H1 (cell line): ENCODE measurements around the gene ZC3H7B. TPM values are rescaled to one million over a fixed set of nuclear protein-coding genes. Genes with fewer than 3 reads are reported as not detected.

Source experiments
- CTCF ChIA-PET: fragments of 300-600 bp; sonication (Branson Sonifier 250); formaldehyde crosslinking; loops from one replicate; lab custom pipeline; 2021; ENCODE audit not compliant: partially characterized antibody; lab: Charles Lee
- POLR2A ChIA-PET: fragments of 300-600 bp; sonication (Branson Sonifier 250); formaldehyde crosslinking; loops from one replicate; lab custom pipeline; 2021; ENCODE audit warnings: inconsistent platforms; ENCODE audit not compliant: partially characterized antibody; lab: Charles Lee
- DNase-seq, 2 experiments: peaks; one replicate each; pipeline versions ENCODE4 v3.0.0 to v3.0.0-alpha.2; 2010 to 2022; ENCODE audit warnings: low spot score in 2 of 2, low read depth in 1 of 2, mixed read lengths in 1 of 2
- FAIRE-seq: peaks from 2 replicates; lab custom pipeline; 2011; peaks lifted over from hg19 to GRCh38; lab: Jason Lieb, UNC
- H2AFZ ChIP-seq: 2 replicates; pipeline ENCODE4 v1.8.1; 2012; ENCODE audit warnings: low read length, inconsistent platforms
- H2AK5ac ChIP-seq: 2 replicates; pipeline ENCODE4 v1.6.1; 2013; ENCODE audit warnings: low read depth, low read length
- H2BK120ac ChIP-seq: replicated peaks from 2 replicates; pipeline ENCODE3; 2013; ENCODE audit warnings: low read depth, low read length, inconsistent platforms
- H2BK12ac ChIP-seq: 2 replicates; pipeline ENCODE4 v1.6.1; 2013; ENCODE audit warnings: low read depth, low read length
- H2BK15ac ChIP-seq: 2 replicates; pipeline ENCODE4 v1.6.1; 2013; ENCODE audit warnings: low read length
- H2BK20ac ChIP-seq: 2 replicates; pipeline ENCODE4 v1.6.1; 2013; ENCODE audit warnings: low read length
- H2BK5ac ChIP-seq: 2 replicates; pipeline ENCODE4 v1.6.1; 2013; ENCODE audit warnings: low read depth, low read length
- H3K14ac ChIP-seq: 2 replicates; pipeline ENCODE4 v1.6.1; 2013; ENCODE audit warnings: inconsistent platforms; ENCODE audit not compliant: insufficient read length
- H3K18ac ChIP-seq: 2 replicates; pipeline ENCODE4 v1.6.1; 2013; ENCODE audit warnings: low read length; ENCODE audit errors: extremely low read depth
- H3K23ac ChIP-seq: 2 replicates; pipeline ENCODE4 v1.6.1; 2013; ENCODE audit warnings: inconsistent platforms; ENCODE audit not compliant: insufficient read length
- H3K23me2 ChIP-seq: 2 replicates; pipeline ENCODE4 v1.6.1; 2013; ENCODE audit warnings: low read depth, low read length
- H3K27ac ChIP-seq: 2 replicates; pipeline ENCODE4 v1.6.1; 2011; ENCODE audit warnings: low read depth, low read length, inconsistent platforms
- H3K27me3 ChIP-seq, 4 experiments: replicated peaks in 1 of 4; 1 replicate in 1 of 4; 2 replicates in 3 of 4; pipeline versions ENCODE4 v1.6.1 to v1.8.1; 2011 to 2013; ENCODE audit warnings: low read length in 3 of 4, mild to moderate bottlenecking in 3 of 4, inconsistent platforms in 2 of 4, mixed read lengths in 2 of 4, moderate library complexity in 1 of 4; ENCODE audit not compliant: control insufficient read depth in 3 of 4, insufficient read depth in 3 of 4; ENCODE audit errors: extremely low read depth in 1 of 4
- H3K36me3 ChIP-seq, 4 experiments: 2 replicates each; pipeline versions ENCODE4 v1.6.1 to v1.8.1; 2011 to 2013; ENCODE audit warnings: mild to moderate bottlenecking in 4 of 4, low read length in 3 of 4, moderate library complexity in 2 of 4, control low read depth in 1 of 4, inconsistent platforms in 1 of 4; ENCODE audit not compliant: insufficient read depth in 4 of 4, control insufficient read depth in 2 of 4
- H3K4ac ChIP-seq: replicated peaks from 2 replicates; pipeline ENCODE3; 2013; ENCODE audit warnings: low read length, low read depth, mixed read lengths, inconsistent platforms; ENCODE audit not compliant: insufficient read length
- H3K4me1 ChIP-seq, 4 experiments: replicated peaks in 1 of 4; 1 replicate in 1 of 4; 2 replicates in 3 of 4; pipeline versions ENCODE4 v1.6.1 to v1.8.1; 2011 to 2013; ENCODE audit warnings: low read length in 3 of 4, inconsistent platforms in 2 of 4, mixed read lengths in 1 of 4; ENCODE audit not compliant: insufficient read depth in 4 of 4, control insufficient read depth in 3 of 4
- H3K4me2 ChIP-seq, 2 experiments: 2 replicates each; pipeline versions ENCODE4 v1.6.1 to v1.8.1; 2011 to 2013; ENCODE audit warnings: low read depth in 2 of 2, low read length in 2 of 2, control low read depth in 1 of 2, inconsistent platforms in 1 of 2, mild to moderate bottlenecking in 1 of 2; ENCODE audit not compliant: insufficient read depth in 1 of 2
- H3K4me3 ChIP-seq, 4 experiments: fragments of 200-600, 300-600 bp in 1 of 4; sonication (generic), shearing (Covaris generic), sonication (Bioruptor Twin) in 1 of 4; 2 replicates each; pipeline versions ENCODE4 v1.5.1 to v1.8.1; 2011 to 2016; ENCODE audit warnings: low read length in 4 of 4, low read depth in 3 of 4, control low read depth in 2 of 4, inconsistent platforms in 2 of 4, mild to moderate bottlenecking in 2 of 4, mixed read lengths in 1 of 4, moderate library complexity in 1 of 4; ENCODE audit not compliant: insufficient read depth in 2 of 4; ENCODE audit errors: extremely low read depth in 1 of 4
- H3K56ac ChIP-seq: replicated peaks from 2 replicates; pipeline ENCODE3; 2013; ENCODE audit warnings: low read depth, mild to moderate bottlenecking, mixed read lengths, low read length, inconsistent platforms; ENCODE audit not compliant: insufficient read length
- H3K79me1 ChIP-seq: 2 replicates; pipeline ENCODE4 v1.6.1; 2013; ENCODE audit warnings: low read depth, low read length, control low read depth
- H3K79me2 ChIP-seq, 2 experiments: 2 replicates each; pipeline versions ENCODE4 v1.6.1 to v1.8.1; 2012 to 2013; ENCODE audit warnings: low read length in 2 of 2, mild to moderate bottlenecking in 2 of 2, inconsistent platforms in 1 of 2; ENCODE audit not compliant: insufficient read depth in 2 of 2, control insufficient read depth in 1 of 2
- H3K9ac ChIP-seq, 4 experiments: replicated peaks in 1 of 4; 1 replicate in 1 of 4; 2 replicates in 3 of 4; pipeline versions ENCODE4 v1.6.1 to v1.8.1; 2011 to 2013; ENCODE audit warnings: low read depth in 3 of 4, low read length in 3 of 4, control low read depth in 2 of 4, mild to moderate bottlenecking in 2 of 4, moderate library complexity in 2 of 4, inconsistent platforms in 1 of 4; ENCODE audit errors: extremely low read depth in 1 of 4
- H3K9me3 ChIP-seq, 2 experiments: 2 replicates each; pipeline versions ENCODE4 v1.6.1 to v1.8.1; 2012 to 2013; ENCODE audit warnings: mild to moderate bottlenecking in 2 of 2, moderate library complexity in 2 of 2, control low read depth in 1 of 2, inconsistent platforms in 1 of 2, low read depth in 1 of 2, low read length in 1 of 2, mixed read lengths in 1 of 2; ENCODE audit not compliant: insufficient read depth in 2 of 2
- H4K20me1 ChIP-seq, 2 experiments: replicated peaks in 1 of 2; 2 replicates each; pipeline versions ENCODE3 to v1.8.1; 2011 to 2013; ENCODE audit warnings: inconsistent platforms in 2 of 2, low read length in 2 of 2, mild to moderate bottlenecking in 1 of 2; ENCODE audit not compliant: insufficient read depth in 2 of 2, control insufficient read depth in 1 of 2
- H4K5ac ChIP-seq: 2 replicates; pipeline ENCODE4 v1.6.1; 2013; ENCODE audit warnings: low read length, low read depth, mixed read lengths, inconsistent platforms; ENCODE audit not compliant: insufficient read length
- H4K8ac ChIP-seq: 2 replicates; pipeline ENCODE4 v1.8.0; 2013; ENCODE audit warnings: mild to moderate bottlenecking, moderate library complexity, low read length, inconsistent platforms; ENCODE audit not compliant: insufficient read depth; ENCODE audit errors: extremely low read depth
- H4K91ac ChIP-seq: replicated peaks from 2 replicates; pipeline ENCODE3; 2013; ENCODE audit warnings: low read length, mixed read lengths, inconsistent platforms; ENCODE audit not compliant: insufficient read length
- ATF2 ChIP-seq: IDR thresholded peaks from 2 replicates; pipeline ENCODE4 v1.6.1; 2012; ENCODE audit warnings: low read length, inconsistent platforms
- BACH1 ChIP-seq: IDR thresholded peaks from 2 replicates; pipeline ENCODE4 v1.6.1; 2012; ENCODE audit warnings: low read length, improper control_type of control experiment
- BCL11A ChIP-seq, 2 experiments: IDR thresholded peaks; one replicate each; pipeline ENCODE4 v1.6.1; 2011; ENCODE audit warnings: low read depth in 2 of 2, low read length in 2 of 2, mild to moderate bottlenecking in 2 of 2
- CHD2 ChIP-seq: IDR thresholded peaks from 2 replicates; pipeline ENCODE4 v1.6.1; 2012; ENCODE audit warnings: low read length, improper control_type of control experiment
- EZH2 ChIP-seq: fragments of 200-600 bp; sonication (generic); IDR thresholded peaks from 2 replicates; pipeline ENCODE4 v1.7.1; 2012; ENCODE audit warnings: low read depth, mild to moderate bottlenecking, moderate library complexity, low read length, inconsistent platforms; ENCODE audit not compliant: severe bottlenecking
- GTF2F1 ChIP-seq: IDR thresholded peaks from 2 replicates; pipeline ENCODE4 v1.6.1; 2012; ENCODE audit warnings: low read depth, low read length, improper control_type of control experiment, borderline replicate concordance
- JUND ChIP-seq: IDR thresholded peaks from 2 replicates; pipeline ENCODE4 v1.6.1; 2011; ENCODE audit warnings: mild to moderate bottlenecking, improper control_type of control experiment, low read length
- MAFK ChIP-seq: IDR thresholded peaks from 2 replicates; pipeline ENCODE4 v1.6.1; 2012; ENCODE audit warnings: low read depth, mild to moderate bottlenecking, improper control_type of control experiment, low read length
- NRF1 ChIP-seq: IDR thresholded peaks from 2 replicates; pipeline ENCODE4 v1.6.1; 2011; ENCODE audit warnings: mild to moderate bottlenecking, low read depth, low read length, improper control_type of control experiment
- SP2 ChIP-seq: IDR thresholded peaks from 2 replicates; pipeline ENCODE4 v1.6.1; 2012; ENCODE audit warnings: mild to moderate bottlenecking, low read length, inconsistent platforms
- TAF7 ChIP-seq: optimal IDR thresholded peaks from 2 replicates; pipeline ENCODE3; 2011; ENCODE audit warnings: low read depth, mild to moderate bottlenecking, inconsistent platforms, low read length, moderate library complexity, borderline replicate concordance
- TCF12 ChIP-seq: IDR thresholded peaks from 2 replicates; pipeline ENCODE4 v1.6.1; 2011; ENCODE audit warnings: low read depth, mild to moderate bottlenecking, low read length
- WGBS, 2 experiments: shearing (Covaris generic) in 1 of 2; methylation state at CpG; one replicate each; pipeline versions ENCODE4 v1.1.6 to v1.1.7; 2013 to 2015; ENCODE audit warnings: low lambda C conversion rate in 2 of 2, mixed read lengths in 2 of 2, inconsistent platforms in 1 of 2, low coverage in 1 of 2, missing lambda C conversion rate in 1 of 2; ENCODE audit not compliant: insufficient replicate concordance in 2 of 2, insufficient coverage in 1 of 2, insufficient read length in 1 of 2; ENCODE audit errors: extremely low coverage in 1 of 2, missing lambda C conversion rate in 1 of 2; 5-methylcytosine and 5-hydroxymethylcytosine counted together
- polyA plus RNA-seq, 7 experiments: library from polyadenylated mRNA; depleted of rRNA in 3 of 7; stranded (reverse) in 5 of 7; unstranded in 2 of 7; fragments of >200 nt in 5 of 7; fragments of 200-250 nt in 2 of 7; gene quantifications; 1 replicate in 5 of 7; 2 replicates in 1 of 7; 4 replicates in 1 of 7; pipeline versions ENCODE4 v1.2.1 to v1.2.3, GENCODE V29; 2011 to 2013; ENCODE audit warnings: missing spikeins in 2 of 7, mixed read lengths in 2 of 7
- total RNA-seq: library from RNA; stranded (reverse); fragmentation: NEBNext Ultra II Directional; extraction: Animal tissue kit (Norgen Biotek cat#: 25700); gene quantifications from 2 replicates; pipeline ENCODE4 v1.2.1, GENCODE V29; 2021

ZC3H7B gene
- total and polyA plus RNA-seq, 2 of the 8 experiments (the other 6 are each of a cell fraction or from before 2014, with no cell fraction given), result 35.5 to 78.6 TPM

GRCh38 chr22:41262250-41262765 is 39.0 kb upstream of the ZC3H7B start:
- Histone ChIP-seq H3K9ac (no peak overlapping the region), H3K14ac (no peak overlapping the region), H2AFZ (no peak overlapping the region), H4K5ac (no peak overlapping the region), H3K23ac (no peak overlapping the region), H3K56ac (no peak overlapping the region), H3K79me2 (no peaks in the 10 kb centered on the region; a peak in 1 of 4 replicates), H3K23me2 (no peaks in the 10 kb centered on the region), H3K18ac (no peak overlapping the region), H4K20me1 (peaks cover 11 to 24% of the 10 kb centered on the region in 2 experiments), H3K4me1 (peaks cover 0 to 2% (median 0%) of the 10 kb centered on the region in 4 experiments; a peak in 1 of 7 replicates), H2BK120ac (no peak overlapping the region), H3K4me2 (no peak overlapping the region), H2BK15ac (no peak overlapping the region), H2BK20ac (no peak overlapping the region), H3K79me1 (peaks cover 13% of the 10 kb centered on the region), H3K27me3 (no peaks in the 10 kb centered on the region), H3K9me3 (no peaks in the 10 kb centered on the region), H4K91ac (no peak overlapping the region), H3K36me3 (peaks cover 56 to 89% (median 76%) of the 10 kb centered on the region in 4 experiments), H2AK5ac (no peak overlapping the region), H3K4me3 (no peak overlapping the region), H2BK5ac (no peak overlapping the region), H3K4ac (no peak overlapping the region), H3K27ac (no peak overlapping the region; the same call in 1 of the 2 replicates), H4K8ac (no peak overlapping the region), H2BK12ac (no peak overlapping the region)
- WGBS, 2 experiments, result 96% methylated on average over 15 of the region's 15 CpGs; no CpG with 5 or more reads in 1 of the 2 experiments
- ChIA-PET CTCF (interaction anchor here (0.8 to 1.7 kb wide), 2 partner anchors 16 to 18 kb away, joined by 3 to 4 read pairs; no protein-coding TSS in a partner anchor), POLR2A (interaction anchor here (0.6 to 3.9 kb wide), 9 partner anchors 9 to 1390 kb away, joined by 3 to 26 read pairs (median 5); no protein-coding TSS in a partner anchor)
- FAIRE-seq (no peak), DNase-seq (no peak)
- TF ChIP-seq MAFK (no peak), SP2 (no peak), BCL11A (IDR thresholded peaks at IDR 0.05; ENCODE audit: low read depth in 2 of 2, low read length in 2 of 2) (no peak), ATF2 (no peak), EZH2 (no peak), BACH1 (no peak), CHD2 (no peak), TAF7 (no peak), TCF12 (no peak), GTF2F1 (no peak), NRF1 (no peak), JUND (no peak)
